ENCODE results near the gene CFAP53. TPM values are rescaled to one million over a fixed set of nuclear protein-coding genes. Genes with fewer than 3 reads are reported as not detected.

The CFAP53 gene
- total RNA-seq, 1 donor from 2014 or later, result 0.29 TPM

- DNase-seq (ENCODE audit: low read depth), result no peak
- Histone ChIP-seq H3K27me3 (ENCODE audit: control insufficient read depth, insufficient read depth, low read length) (peaks cover 6% of the 10 kb centered on the region), H3K36me3 (ENCODE audit: control insufficient read depth, insufficient read depth, low read length) (no peaks in the 10 kb centered on the region), H3K4me3 (ENCODE audit: low read depth, low read length) (no peak overlapping the region)
- TF ChIP-seq CTCF (IDR thresholded peaks at IDR 0.05; ENCODE audit: insufficient read depth, low read length, poor library complexity, severe bottlenecking), result no peak
Measured at GRCh38 chr18:50207722-50208121, 58.6 kb downstream of the CFAP53 start.

- H3K4me3 ChIP-seq (ENCODE audit: low read depth, low read length), result no peak overlapping the region
- H3K27me3 ChIP-seq (ENCODE audit: control insufficient read depth, insufficient read depth, low read length), result peaks cover 6% of the 10 kb centered on the region
- no peak for DNase-seq (ENCODE audit: low read depth)
- peak; percentile 80 for TF ChIP-seq CTCF (IDR thresholded peaks at IDR 0.05; ENCODE audit: insufficient read depth, low read length, poor library complexity, severe bottlenecking)
- no peaks in the 10 kb centered on the region for H3K36me3 ChIP-seq (ENCODE audit: control insufficient read depth, insufficient read depth, low read length)
Measured at GRCh38 chr18:50203801-50204604, 62.3 kb downstream of the CFAP53 start.

- no peak for TF ChIP-seq CTCF (IDR thresholded peaks at IDR 0.05; ENCODE audit: insufficient read depth, low read length, poor library complexity, severe bottlenecking)
- no peak overlapping the region for H3K4me3 ChIP-seq (ENCODE audit: low read depth, low read length)
- no peak for DNase-seq (ENCODE audit: low read depth)
- H3K36me3 ChIP-seq (ENCODE audit: control insufficient read depth, insufficient read depth, low read length), result no peaks in the 10 kb centered on the region
- H3K27me3 ChIP-seq (ENCODE audit: control insufficient read depth, insufficient read depth, low read length), result peaks cover 6% of the 10 kb centered on the region
Measured at GRCh38 chr18:50201476-50202018, 64.7 kb downstream of the CFAP53 start.

- Histone ChIP-seq H3K4me3 (ENCODE audit: low read depth, low read length) (no peak overlapping the region), H3K36me3 (ENCODE audit: control insufficient read depth, insufficient read depth, low read length) (no peaks in the 10 kb centered on the region), H3K27me3 (ENCODE audit: control insufficient read depth, insufficient read depth, low read length) (peaks cover 8% of the 10 kb centered on the region)
- TF ChIP-seq CTCF (IDR thresholded peaks at IDR 0.05; ENCODE audit: insufficient read depth, low read length, poor library complexity, severe bottlenecking), result no peak
- no peak for DNase-seq (ENCODE audit: low read depth)
Measured at GRCh38 chr18:50199921-50200320, 66.4 kb downstream of the CFAP53 start.

GRCh38 chr18:50199346-50199855, 66.9 kb downstream of the CFAP53 start:
- H3K27me3 ChIP-seq (ENCODE audit: control insufficient read depth, insufficient read depth, low read length), result peaks cover 8% of the 10 kb centered on the region
- H3K36me3 ChIP-seq (ENCODE audit: control insufficient read depth, insufficient read depth, low read length), result no peaks in the 10 kb centered on the region
- H3K4me3 ChIP-seq (ENCODE audit: low read depth, low read length), result no peak overlapping the region
- no peak for DNase-seq (ENCODE audit: low read depth)
- TF ChIP-seq CTCF (IDR thresholded peaks at IDR 0.05; ENCODE audit: insufficient read depth, low read length, poor library complexity, severe bottlenecking), result no peak

All from kidney epithelial cell (primary cell).